MCF 10A (cell line): ENCODE data around the gene NAV3. TPM values are rescaled to one million over a fixed set of nuclear protein-coding genes. Genes with fewer than 3 reads are reported as not detected.
A peak's percentile ranks its signal among the peaks of the same experiment; 100 is the strongest.

Experiments used
- BruUV-seq: library from RNA; stranded (reverse); fragments of 400-500 nt; replicated peaks from 2 replicates; lab custom pipeline; 2021; lab: Mats Ljungman, UMichigan
- CTCF ChIA-PET: fragments of 300-600 bp; sonication (Branson Sonifier 250); formaldehyde crosslinking; extraction: SDS; loops from one replicate; lab custom pipeline; 2021; ENCODE audit warnings: antibody characterized with exemption, inconsistent platforms; lab: Yijun Ruan, JAX
- POLR2A ChIA-PET: fragments of 300-600, 350-650 bp; sonication (Branson Sonifier 250); formaldehyde crosslinking; extraction: SDS; loops from one replicate; lab custom pipeline; 2020; ENCODE audit warnings: antibody characterized with exemption, inconsistent platforms; lab: Yijun Ruan, JAX
- DNase-seq: peaks from one replicate; pipeline ENCODE4 v3.0.0-alpha.2; 2018; ENCODE audit not compliant: unreplicated experiment
- H3K27ac Mint-ChIP-seq: one replicate; pipeline ENCODE4 v1.8.0; 2022; ENCODE audit warnings: mild to moderate bottlenecking, low read depth, mixed read lengths; ENCODE audit not compliant: unreplicated experiment
- H3K27me3 Mint-ChIP-seq: one replicate; pipeline ENCODE4 v1.8.0; 2022; ENCODE audit warnings: mixed read lengths; ENCODE audit not compliant: insufficient read depth, unreplicated experiment
- H3K36me3 Mint-ChIP-seq: one replicate; pipeline ENCODE4 v1.8.0; 2022; ENCODE audit warnings: mild to moderate bottlenecking, moderate library complexity, mixed read lengths; ENCODE audit not compliant: insufficient read depth, unreplicated experiment
- H3K4me1 Mint-ChIP-seq: one replicate; pipeline ENCODE4 v1.8.0; 2022; ENCODE audit warnings: mixed read lengths; ENCODE audit not compliant: insufficient read depth, unreplicated experiment
- H3K4me3 Mint-ChIP-seq: one replicate; pipeline ENCODE4 v1.8.0; 2022; ENCODE audit warnings: mild to moderate bottlenecking, moderate library complexity, mixed read lengths; ENCODE audit not compliant: unreplicated experiment
- H3K9me3 Mint-ChIP-seq: one replicate; pipeline ENCODE4 v1.8.0; 2022; ENCODE audit warnings: mixed read lengths; ENCODE audit not compliant: unreplicated experiment
- intact Hi-C: fragments of 100-400 bp; cut with micrococcal nuclease; formaldehyde crosslinking; loops from 2 replicates; pipeline ENCODE4 v1.14.1; 2022
- total RNA-seq: library from RNA; stranded (reverse); gene quantifications from 2 replicates; pipeline ENCODE4 v1.2.3, GENCODE V29; 2022
- TF ChIP-seq, protein P1 (sequence below): fragments of 200-600 bp; IDR thresholded peaks from one replicate; pipeline ENCODE4 v1.8.0; 2022; ENCODE audit warnings: antibody characterized with exemption, mild to moderate bottlenecking; ENCODE audit not compliant: unreplicated experiment

The NAV3 gene
- total RNA-seq, 1 experiment from 2014 or later: 7.1 TPM

- Mint-ChIP-seq H3K36me3 (no peaks in the 10 kb centered on the region), H3K9me3 (no peaks in the 10 kb centered on the region), H3K27ac (no peak overlapping the region), H3K27me3 (no peaks in the 10 kb centered on the region), H3K4me3 (no peak overlapping the region), H3K4me1 (no peaks in the 10 kb centered on the region)
- DNase-seq: no peak
- ChIA-PET POLR2A (no interaction called here), CTCF (interaction anchor here (0.7 to 1.4 kb wide), 2 partner anchors 13 to 16 kb away, joined by 3 to 5 read pairs; no protein-coding TSS in a partner anchor)
- TF ChIP-seq, protein P1, sequence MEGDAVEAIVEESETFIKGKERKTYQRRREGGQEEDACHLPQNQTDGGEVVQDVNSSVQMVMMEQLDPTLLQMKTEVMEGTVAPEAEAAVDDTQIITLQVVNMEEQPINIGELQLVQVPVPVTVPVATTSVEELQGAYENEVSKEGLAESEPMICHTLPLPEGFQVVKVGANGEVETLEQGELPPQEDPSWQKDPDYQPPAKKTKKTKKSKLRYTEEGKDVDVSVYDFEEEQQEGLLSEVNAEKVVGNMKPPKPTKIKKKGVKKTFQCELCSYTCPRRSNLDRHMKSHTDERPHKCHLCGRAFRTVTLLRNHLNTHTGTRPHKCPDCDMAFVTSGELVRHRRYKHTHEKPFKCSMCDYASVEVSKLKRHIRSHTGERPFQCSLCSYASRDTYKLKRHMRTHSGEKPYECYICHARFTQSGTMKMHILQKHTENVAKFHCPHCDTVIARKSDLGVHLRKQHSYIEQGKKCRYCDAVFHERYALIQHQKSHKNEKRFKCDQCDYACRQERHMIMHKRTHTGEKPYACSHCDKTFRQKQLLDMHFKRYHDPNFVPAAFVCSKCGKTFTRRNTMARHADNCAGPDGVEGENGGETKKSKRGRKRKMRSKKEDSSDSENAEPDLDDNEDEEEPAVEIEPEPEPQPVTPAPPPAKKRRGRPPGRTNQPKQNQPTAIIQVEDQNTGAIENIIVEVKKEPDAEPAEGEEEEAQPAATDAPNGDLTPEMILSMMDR: no peak
- BruUV-seq: no TSS peak
- intact Hi-C loops: no loop called here
Observed at GRCh38 chr12:77983859-77984258, 153.2 kb downstream of the NAV3 start.

- H3K27me3 Mint-ChIP-seq: no peaks in the 10 kb centered on the region
- no peak for DNase-seq
- no peak overlapping the region for H3K4me3 Mint-ChIP-seq
- TF ChIP-seq, protein P1: no peak
- ChIA-PET CTCF (no interaction called here), POLR2A (no interaction called here)
- no peaks in the 10 kb centered on the region for H3K36me3 Mint-ChIP-seq
- no peaks in the 10 kb centered on the region for H3K9me3 Mint-ChIP-seq
- H3K4me1 Mint-ChIP-seq: no peaks in the 10 kb centered on the region
- H3K27ac Mint-ChIP-seq: no peak overlapping the region
- intact Hi-C loops: no loop called here
- BruUV-seq: no TSS peak
Observed at GRCh38 chr12:77992760-77993159, 162.1 kb downstream of the NAV3 start.

DNA sequence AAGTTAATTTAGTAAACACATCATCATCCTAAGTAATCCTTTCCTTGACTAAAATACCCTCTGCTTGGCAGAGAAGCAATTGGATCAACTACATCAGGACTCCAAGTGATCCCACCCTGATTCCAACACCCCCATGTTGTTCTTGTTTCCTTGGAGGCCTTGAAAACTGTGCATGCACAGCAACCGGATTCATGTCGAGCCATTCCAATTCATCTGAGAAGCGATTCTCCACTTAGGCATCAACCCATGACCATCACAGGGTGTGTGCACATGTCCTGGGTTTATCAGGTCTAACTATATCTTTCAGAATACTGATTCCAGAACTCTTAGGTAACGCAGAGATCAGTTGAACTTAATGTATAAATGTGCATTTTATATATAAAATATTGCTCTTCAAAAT lies 163.0 kb downstream of the NAV3 start:
- intact Hi-C loops: no loop called here
- no peak overlapping the region for H3K27ac Mint-ChIP-seq
- H3K9me3 Mint-ChIP-seq: no peaks in the 10 kb centered on the region
- ChIA-PET POLR2A (no interaction called here), CTCF (interaction anchor here (0.5 kb wide), 1 partner anchor 164 kb away, joined by 3 read pairs; no protein-coding TSS in a partner anchor)
- BruUV-seq: no TSS peak
- no peaks in the 10 kb centered on the region for H3K4me1 Mint-ChIP-seq
- no peaks in the 10 kb centered on the region for H3K27me3 Mint-ChIP-seq
- H3K36me3 Mint-ChIP-seq: no peaks in the 10 kb centered on the region
- H3K4me3 Mint-ChIP-seq: no peak overlapping the region
- TF ChIP-seq, protein P1: no peak
- DNase-seq: no peak

DNA sequence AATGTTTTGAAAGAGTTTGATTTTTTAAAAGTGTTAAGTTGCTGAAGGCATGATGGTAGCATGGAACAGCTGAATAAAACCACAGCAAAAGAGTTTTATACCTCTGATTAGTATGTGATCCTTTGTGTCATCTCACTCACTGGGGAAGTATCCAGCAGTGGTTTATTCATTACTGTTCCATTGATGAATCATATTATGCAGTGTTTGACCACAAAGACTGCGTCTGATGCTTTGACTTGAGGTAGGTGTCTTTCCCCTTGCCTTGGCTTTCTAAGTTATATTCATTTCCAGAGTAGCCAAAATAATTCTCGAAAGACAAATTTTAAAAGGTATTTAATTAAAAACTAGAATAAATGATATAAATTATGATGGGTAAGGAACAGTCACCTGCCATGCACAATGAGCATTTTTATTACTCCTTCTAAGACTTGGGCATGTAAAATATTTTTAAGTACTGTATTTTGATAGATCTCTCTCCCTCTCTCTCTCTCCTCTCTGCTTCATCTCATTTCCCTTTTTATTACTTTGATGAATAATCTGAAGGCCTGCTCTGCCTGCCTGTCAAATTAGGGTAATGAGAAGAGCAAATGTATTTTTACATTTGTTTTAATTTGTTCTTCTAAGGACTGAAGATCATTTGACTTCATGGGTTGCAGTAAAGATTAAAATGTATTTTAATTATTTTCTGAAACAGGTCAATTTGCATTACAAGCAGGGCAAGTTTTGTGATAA lies 164.9 kb downstream of the NAV3 start:
- Mint-ChIP-seq H3K27me3 (no peaks in the 10 kb centered on the region), H3K36me3 (no peaks in the 10 kb centered on the region), H3K4me3 (no peak overlapping the region), H3K9me3 (no peaks in the 10 kb centered on the region), H3K4me1 (no peaks in the 10 kb centered on the region), H3K27ac (no peak overlapping the region)
- intact Hi-C loops: no loop called here
- ChIA-PET CTCF (interaction anchor here (3.1 kb wide), 1 partner anchor 126 kb away, joined by 16 read pairs; no protein-coding TSS in a partner anchor), POLR2A (interaction anchor here (0.7 kb wide), 1 partner anchor 125 kb away, joined by 3 read pairs; no protein-coding TSS in a partner anchor)
- TF ChIP-seq, protein P1: no peak
- peak; percentile 59 for DNase-seq
- no TSS peak for BruUV-seq
